HepG2 (cell line): ENCODE results near the gene SFXN2. TPM values are rescaled to one million over a fixed set of nuclear protein-coding genes. Genes with fewer than 3 reads are reported as not detected.

ENCODE experiments used
- ATAC-seq: fragments of 200-7000 bp; cut with Tn5 transposase; 3 replicates; pipeline ENCODE4 v1.9.1; 2020; ENCODE audit warnings: mild to moderate bottlenecking, moderate library complexity
- BruUV-seq: library from RNA; stranded (reverse); fragments of 400-500 nt; replicated peaks from 2 replicates; lab custom pipeline; 2021; lab: Mats Ljungman, UMichigan
- CTCF ChIA-PET: fragments of 300-600 bp; formaldehyde crosslinking; extraction: SDS; loops from one replicate; lab custom pipeline; 2021; ENCODE audit warnings: low total read pairs, inconsistent platforms, low intra/inter-chr PET ratio; lab: Yijun Ruan, JAX
- POLR2A ChIA-PET: fragments of 350-600 bp; sonication (Branson Sonifier 250); formaldehyde crosslinking; loops from one replicate; lab custom pipeline; 2020; ENCODE audit warnings: antibody characterized with exemption, inconsistent platforms; lab: Yijun Ruan, JAX
- DNase-seq: peaks from one replicate; pipeline ENCODE4 v3.0.0-alpha.2; 2015; ENCODE audit warnings: low spot score
- FAIRE-seq: peaks from 3 replicates; lab custom pipeline; 2011; peaks lifted over from hg19 to GRCh38; lab: Jason Lieb, UNC
- H2AFZ ChIP-seq: one replicate; pipeline ENCODE4 v1.6.1; 2011; ENCODE audit warnings: low read length, inconsistent platforms
- H3K27ac ChIP-seq: fragments of 300-600 bp; 3 replicates; pipeline ENCODE4 v1.8.0; 2011; ENCODE audit warnings: mixed run types, mild to moderate bottlenecking, mixed read lengths, low read length, inconsistent platforms; ENCODE audit not compliant: insufficient read depth; ENCODE audit errors: extremely low read length
- H3K27me3 ChIP-seq, 2 experiments: fragments of 200-600 bp in 1 of 2; 2 replicates in 1 of 2; 3 replicates in 1 of 2; pipeline versions ENCODE4 v1.6.0 to v1.8.0; 2011; ENCODE audit warnings: low read length in 2 of 2, mild to moderate bottlenecking in 2 of 2, moderate library complexity in 2 of 2, inconsistent platforms in 1 of 2; ENCODE audit not compliant: insufficient read depth in 2 of 2, control insufficient read depth in 1 of 2
- H3K36me3 ChIP-seq, 2 experiments: fragments of 200-600 bp in 1 of 2; replicated peaks in 1 of 2; 2 replicates in 1 of 2; 3 replicates in 1 of 2; pipeline versions ENCODE4 v1.5.1 to v1.8.0; 2011; ENCODE audit warnings: low read length in 2 of 2, inconsistent platforms in 1 of 2; ENCODE audit not compliant: insufficient read depth in 2 of 2, control insufficient read depth in 1 of 2
- H3K4me1 ChIP-seq: 2 replicates; pipeline ENCODE4 v1.5.1; 2012; ENCODE audit warnings: low read length, inconsistent platforms; ENCODE audit not compliant: insufficient read depth
- H3K4me2 ChIP-seq: 2 replicates; pipeline ENCODE4 v1.6.0; 2011; ENCODE audit warnings: low read depth, low read length, inconsistent platforms
- H3K4me3 ChIP-seq, 3 experiments: fragments of 200-600 bp in 1 of 3; sonication (generic), shearing (Covaris generic) in 1 of 3; replicated peaks in 1 of 3; 2 replicates each; pipeline ENCODE4 v1.5.1; 2011 to 2016; ENCODE audit warnings: low read length in 3 of 3, inconsistent platforms in 2 of 3, low read depth in 2 of 3, mild to moderate bottlenecking in 2 of 3, control low read depth in 1 of 3, mixed read lengths in 1 of 3; ENCODE audit not compliant: insufficient read depth in 1 of 3
- H3K79me2 ChIP-seq: one replicate; pipeline ENCODE4 v1.6.1; 2011; ENCODE audit warnings: low read length, inconsistent platforms; ENCODE audit not compliant: insufficient read depth
- H3K9ac ChIP-seq: 2 replicates; pipeline ENCODE4 v1.6.0; 2011; ENCODE audit warnings: mild to moderate bottlenecking, low read depth, low read length, inconsistent platforms; ENCODE audit not compliant: insufficient read depth
- H3K9me3 ChIP-seq: 2 replicates; pipeline ENCODE4 v1.5.1; 2012; ENCODE audit warnings: mild to moderate bottlenecking, low read length
- H4K20me1 ChIP-seq: 2 replicates; pipeline ENCODE4 v1.6.0; 2011; ENCODE audit warnings: inconsistent platforms, mild to moderate bottlenecking, low read length, moderate library complexity; ENCODE audit not compliant: insufficient read depth
- EEA1 ChIP-seq: sonication (generic); formaldehyde crosslinking; IDR thresholded peaks from 2 replicates; pipeline ENCODE4 v1.5.1; 2020; ENCODE audit warnings: mild to moderate bottlenecking, missing genetic modification reagents, borderline replicate concordance
- GLI4 ChIP-seq: sonication (generic); formaldehyde crosslinking; IDR thresholded peaks from 2 replicates; pipeline ENCODE4 v1.5.1; 2020; ENCODE audit warnings: missing genetic modification reagents, mild to moderate bottlenecking, moderate library complexity, borderline replicate concordance
- MYC ChIP-seq: sonication (generic); formaldehyde crosslinking; IDR thresholded peaks from 2 replicates; pipeline ENCODE4 v1.9.0; 2021; ENCODE audit warnings: missing genetic modification reagents, borderline replicate concordance
- ZNF572 ChIP-seq: sonication (generic); formaldehyde crosslinking; IDR thresholded peaks from 2 replicates; pipeline ENCODE4 v1.5.1; 2020; ENCODE audit warnings: mild to moderate bottlenecking, missing genetic modification reagents
- WGBS: methylation state at CpG from one replicate; pipeline ENCODE4 v1.1.6; 2017; ENCODE audit warnings: low lambda C conversion rate; 5-methylcytosine and 5-hydroxymethylcytosine counted together
- in situ Hi-C: cut with HindIII; loops from 2 replicates; pipeline ENCODE4 v1.10.0; 2017; ENCODE audit warnings: low pct_unique_long_range_greater_than_20kb; ENCODE audit not compliant: extremely low pct_ligation_motif_present
- intact Hi-C: fragments of 100-400 bp; cut with micrococcal nuclease; formaldehyde crosslinking; loops from one replicate; pipeline ENCODE4 v1.10.0; 2022; ENCODE audit not compliant: unreplicated experiment
- polyA plus RNA-seq, 8 experiments: library from polyadenylated mRNA; depleted of rRNA in 3 of 8; stranded (reverse) in 7 of 8; unstranded in 1 of 8; fragments of >200 nt; fragmentation: Illumina TruSeq in 4 of 8; extraction: Trizol in 4 of 8; gene quantifications; 2 replicates each; pipeline versions ENCODE4 v1.2.1 to v1.2.3, GENCODE V29; 2011 to 2016; ENCODE audit warnings: low read depth in 4 of 8, missing spikeins in 1 of 8, mixed read lengths in 1 of 8; ENCODE audit not compliant: insufficient read depth in 1 of 8
- total RNA-seq, 5 experiments: library from RNA; depleted of rRNA; stranded (reverse); fragments of >200 nt; fragmentation: Illumina TruSeq; extraction: Trizol; gene quantifications; 2 replicates each; pipeline ENCODE4 v1.2.3, GENCODE V29; 2016; ENCODE audit warnings: low read depth in 1 of 5
- TF ChIP-seq, protein P1 (sequence below): sonication (generic); formaldehyde crosslinking; IDR thresholded peaks from 2 replicates; pipeline ENCODE4 v1.4.0; 2020; ENCODE audit warnings: missing genetic modification reagents, borderline replicate concordance
- TF ChIP-seq, protein P2 (sequence below): sonication (generic); formaldehyde crosslinking; IDR thresholded peaks from 2 replicates; pipeline ENCODE4 v1.4.0; 2020; ENCODE audit warnings: missing genetic modification reagents

Gene SFXN2
- total and polyA plus RNA-seq, 2 of the 13 experiments (the other 11 are each of a cell fraction or from before 2014, with no cell fraction given): 12.8 to 21.1 TPM

DNA sequence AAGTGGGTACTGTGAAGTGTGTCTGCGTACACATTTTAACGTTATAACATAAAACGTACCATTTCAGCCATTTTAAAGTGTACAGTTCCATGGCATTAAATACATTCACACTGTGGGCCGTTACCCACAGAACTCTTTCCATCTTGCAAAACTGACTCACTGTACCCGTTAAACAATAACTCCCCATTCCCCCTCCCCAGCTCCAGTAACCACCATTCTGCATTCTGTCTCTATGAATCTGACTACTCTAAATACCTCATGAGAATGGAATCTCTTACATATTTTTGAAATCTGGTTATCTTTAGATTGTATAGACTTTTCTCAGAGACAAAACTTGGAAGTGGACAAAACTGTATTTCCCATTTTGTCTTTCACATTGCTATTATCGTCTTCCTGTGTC lies 9.5 kb upstream of the SFXN2 start:
- Histone ChIP-seq H3K9ac (no peak overlapping the region), H3K4me1 (peaks cover 21% of the 10 kb centered on the region), H4K20me1 (no peaks in the 10 kb centered on the region), H3K27ac (no peak overlapping the region), H3K9me3 (no peaks in the 10 kb centered on the region), H3K4me2 (no peak overlapping the region), H2AFZ (no peak overlapping the region), H3K79me2 (no peaks in the 10 kb centered on the region), H3K4me3 (no peak overlapping the region), H3K27me3 (no peaks in the 10 kb centered on the region), H3K36me3 (peaks cover 2 to 4% of the 10 kb centered on the region in 2 experiments; a peak in 2 of 5 replicates)
- POLR2A ChIA-PET: interaction anchor here (1.5 kb wide), 1 partner anchor 9 kb away, joined by 5 read pairs; the partner anchor contains the start of genes ARL3 and SFXN2
- TF ChIP-seq, protein P1, sequence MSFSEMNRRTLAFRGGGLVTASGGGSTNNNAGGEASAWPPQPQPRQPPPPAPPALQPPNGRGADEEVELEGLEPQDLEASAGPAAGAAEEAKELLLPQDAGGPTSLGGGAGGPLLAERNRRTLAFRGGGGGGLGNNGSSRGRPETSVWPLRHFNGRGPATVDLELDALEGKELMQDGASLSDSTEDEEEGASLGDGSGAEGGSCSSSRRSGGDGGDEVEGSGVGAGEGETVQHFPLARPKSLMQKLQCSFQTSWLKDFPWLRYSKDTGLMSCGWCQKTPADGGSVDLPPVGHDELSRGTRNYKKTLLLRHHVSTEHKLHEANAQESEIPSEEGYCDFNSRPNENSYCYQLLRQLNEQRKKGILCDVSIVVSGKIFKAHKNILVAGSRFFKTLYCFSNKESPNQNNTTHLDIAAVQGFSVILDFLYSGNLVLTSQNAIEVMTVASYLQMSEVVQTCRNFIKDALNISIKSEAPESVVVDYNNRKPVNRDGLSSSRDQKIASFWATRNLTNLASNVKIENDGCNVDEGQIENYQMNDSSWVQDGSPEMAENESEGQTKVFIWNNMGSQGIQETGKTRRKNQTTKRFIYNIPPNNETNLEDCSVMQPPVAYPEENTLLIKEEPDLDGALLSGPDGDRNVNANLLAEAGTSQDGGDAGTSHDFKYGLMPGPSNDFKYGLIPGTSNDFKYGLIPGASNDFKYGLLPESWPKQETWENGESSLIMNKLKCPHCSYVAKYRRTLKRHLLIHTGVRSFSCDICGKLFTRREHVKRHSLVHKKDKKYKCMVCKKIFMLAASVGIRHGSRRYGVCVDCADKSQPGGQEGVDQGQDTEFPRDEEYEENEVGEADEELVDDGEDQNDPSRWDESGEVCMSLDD (CRISPR knock-in tag): no peak
- TF ChIP-seq MYC (CRISPR knock-in tag) (no peak), EEA1 (CRISPR knock-in tag) (no peak)
- WGBS: 86% methylated on average over 6 of the region's 6 CpGs
- ATAC-seq: no peak
- CTCF ChIA-PET: no interaction called here
- FAIRE-seq: no peak
- in situ Hi-C loops: no loop called here
- DNase-seq: peak; percentile 25
- intact Hi-C loops: no loop called here
- BruUV-seq: no TSS peak

DNA sequence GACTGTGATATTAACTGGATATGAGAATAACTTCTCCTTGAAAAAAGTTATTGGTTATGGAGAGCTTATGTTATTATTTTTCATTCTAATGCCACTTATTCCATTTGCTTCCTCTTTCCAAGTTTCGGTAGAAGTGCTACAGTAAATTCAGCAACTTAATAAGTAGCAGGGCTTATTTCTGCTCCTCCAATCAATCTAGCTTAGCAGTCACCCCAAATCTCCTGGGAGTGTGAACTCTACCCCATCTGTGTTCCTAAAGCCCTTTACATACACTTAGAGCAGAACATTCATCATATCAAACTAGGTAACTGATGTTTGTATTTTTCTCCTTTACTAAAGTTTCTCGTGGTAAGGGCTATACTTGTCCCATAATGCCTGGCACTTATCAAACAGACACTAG lies 8.9 kb upstream of the SFXN2 start:
- DNase-seq (no peak), FAIRE-seq (no peak), ATAC-seq (no peak)
- no peak overlapping the region for H3K27ac ChIP-seq
- peaks cover 27% of the 10 kb centered on the region for H3K4me1 ChIP-seq
- peaks cover 2 to 4% of the 10 kb centered on the region in 2 experiments; a peak in 2 of 5 replicates for H3K36me3 ChIP-seq
- no peak for TF ChIP-seq ZNF572
- TF ChIP-seq GLI4 (CRISPR knock-in tag): no peak
- TF ChIP-seq, protein P2, sequence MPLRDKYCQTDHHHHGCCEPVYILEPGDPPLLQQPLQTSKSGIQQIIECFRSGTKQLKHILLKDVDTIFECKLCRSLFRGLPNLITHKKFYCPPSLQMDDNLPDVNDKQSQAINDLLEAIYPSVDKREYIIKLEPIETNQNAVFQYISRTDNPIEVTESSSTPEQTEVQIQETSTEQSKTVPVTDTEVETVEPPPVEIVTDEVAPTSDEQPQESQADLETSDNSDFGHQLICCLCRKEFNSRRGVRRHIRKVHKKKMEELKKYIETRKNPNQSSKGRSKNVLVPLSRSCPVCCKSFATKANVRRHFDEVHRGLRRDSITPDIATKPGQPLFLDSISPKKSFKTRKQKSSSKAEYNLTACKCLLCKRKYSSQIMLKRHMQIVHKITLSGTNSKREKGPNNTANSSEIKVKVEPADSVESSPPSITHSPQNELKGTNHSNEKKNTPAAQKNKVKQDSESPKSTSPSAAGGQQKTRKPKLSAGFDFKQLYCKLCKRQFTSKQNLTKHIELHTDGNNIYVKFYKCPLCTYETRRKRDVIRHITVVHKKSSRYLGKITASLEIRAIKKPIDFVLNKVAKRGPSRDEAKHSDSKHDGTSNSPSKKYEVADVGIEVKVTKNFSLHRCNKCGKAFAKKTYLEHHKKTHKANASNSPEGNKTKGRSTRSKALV (CRISPR knock-in tag): no peak
- 97% methylated on average over 2 of the region's 2 CpGs for WGBS
- no peaks in the 10 kb centered on the region for H4K20me1 ChIP-seq
- no peaks in the 10 kb centered on the region for H3K27me3 ChIP-seq
- no TSS peak for BruUV-seq
- no peak overlapping the region for H3K9ac ChIP-seq
- H3K79me2 ChIP-seq: no peaks in the 10 kb centered on the region
- in situ Hi-C loops: no loop called here
- POLR2A ChIA-PET: interaction anchor here (1.5 kb wide), 1 partner anchor 9 kb away, joined by 5 read pairs; the partner anchor contains the start of genes ARL3 and SFXN2
- H3K4me2 ChIP-seq: no peak overlapping the region
- H2AFZ ChIP-seq: no peak overlapping the region
- intact Hi-C loops: no loop called here
- CTCF ChIA-PET: no interaction called here
- H3K4me3 ChIP-seq: no peak overlapping the region
- no peaks in the 10 kb centered on the region for H3K9me3 ChIP-seq
